ENCODE measurements around the gene DCANP1.

- no peak for TF ChIP-seq CTCF (conservative IDR thresholded peaks at IDR 0.05 in 1 of 2, IDR thresholded peaks at IDR 0.05 in 1 of 2; ENCODE audit: low read depth in 1 of 2, low read length in 2 of 2)
- TF ChIP-seq EZH2 (IDR thresholded peaks at IDR 0.05; ENCODE audit: low read length, missing control alignments) = no peak
These were observed 18.6 kb downstream of the DCANP1 start for GRCh38 chr5:135428586-135428985.

Data from fibroblast of lung (primary cell).